AG08395 (cell line): ENCODE measurements around the gene RBMS1.

Source experiments
- DNase-seq: peaks from one replicate; pipeline ENCODE4 v3.0.0; 2012; ENCODE audit warnings: mixed read lengths, low spot score

Gene RBMS1

GRCh38 chr2:160493227-160494028 lies at the start of gene RBMS1:
TSS of gene RBMS1 (minus strand) at chr2:160493807. CDS start at chr2:160493363, 444 bp downstream.
- peak; percentile 61 for DNase-seq

GRCh38 chr2:160541745-160542144 lies 48.1 kb upstream of the RBMS1 start:
- DNase-seq, result no peak

GRCh38 chr2:160538559-160539355 lies 45.1 kb upstream of the RBMS1 start:
- no peak for DNase-seq

- DNase-seq, result no peak
Measured at GRCh38 chr2:160538115-160538514, 44.5 kb upstream of the RBMS1 start.

GRCh38 chr2:160534996-160535395 lies 41.4 kb upstream of the RBMS1 start:
- no peak for DNase-seq

- DNase-seq, result no peak
Measured at GRCh38 chr2:160534249-160534648, 40.6 kb upstream of the RBMS1 start.

- peak; percentile 20 for DNase-seq
Measured at GRCh38 chr2:160533482-160533881, 39.9 kb upstream of the RBMS1 start.

- DNase-seq, result no peak
Measured at GRCh38 chr2:160532388-160532787, 38.8 kb upstream of the RBMS1 start.

- DNase-seq, result peak; percentile 46
Measured at GRCh38 chr2:160522951-160523710, 29.5 kb upstream of the RBMS1 start.

- DNase-seq, result no peak
Measured at GRCh38 chr2:160517731-160518130, 24.1 kb upstream of the RBMS1 start.

- DNase-seq, result no peak
Measured at GRCh38 chr2:160516547-160517365, 23.1 kb upstream of the RBMS1 start.

GRCh38 chr2:160515120-160515519 lies 21.5 kb upstream of the RBMS1 start:
- DNase-seq, result no peak

GRCh38 chr2:160513120-160513519 lies 19.5 kb upstream of the RBMS1 start:
- no peak for DNase-seq

- no peak for DNase-seq
Measured at GRCh38 chr2:160512491-160512890, 18.9 kb upstream of the RBMS1 start.

GRCh38 chr2:160510617-160511016 lies 17.0 kb upstream of the RBMS1 start:
- peak; percentile 43 for DNase-seq

GRCh38 chr2:160509016-160509415 lies 15.4 kb upstream of the RBMS1 start:
- no peak for DNase-seq

GRCh38 chr2:160507464-160507863 lies 13.9 kb upstream of the RBMS1 start:
- DNase-seq, result no peak

- DNase-seq, result no peak
Measured at GRCh38 chr2:160507046-160507407, 13.4 kb upstream of the RBMS1 start.

GRCh38 chr2:160506371-160507045 lies 12.9 kb upstream of the RBMS1 start:
- DNase-seq, result no peak

- DNase-seq, result no peak
Measured at GRCh38 chr2:160505256-160505655, 11.6 kb upstream of the RBMS1 start.

- DNase-seq, result no peak
Measured at GRCh38 chr2:160502478-160502877, 8.9 kb upstream of the RBMS1 start.
